Activated CD4-positive, alpha-beta T cell treated with anti-CD3 and anti-CD28 coated beads for 36 hours (primary cell): ENCODE results near the gene CABLES2. TPM values are rescaled to one million over a fixed set of nuclear protein-coding genes. Genes with fewer than 3 reads are reported as not detected.
A peak's percentile ranks its signal among the peaks of the same experiment; 100 is the strongest.

Experiments
- ATAC-seq: fragments of 200-7000 bp; cut with Tn5 transposase; one replicate; pipeline ENCODE4 v1.10.0; 2021; ENCODE audit warnings: mild to moderate bottlenecking, moderate library complexity
- CTCF ChIA-PET: fragments of 350-600 bp; sonication (Branson Sonifier 250); formaldehyde crosslinking; loops from one replicate; lab custom pipeline; 2021; ENCODE audit warnings: antibody characterized with exemption; lab: Charles Lee
- POLR2A ChIA-PET: fragments of 350-600 bp; sonication (Branson Sonifier 250); formaldehyde crosslinking; loops from one replicate; lab custom pipeline; 2021; ENCODE audit warnings: antibody characterized with exemption, inconsistent platforms; lab: Charles Lee
- DNase-seq: peaks from one replicate; pipeline ENCODE4 v3.0.0-alpha.2; 2020
- H3K27ac Mint-ChIP-seq: one replicate; pipeline ENCODE4 v1.8.0; 2021; ENCODE audit warnings: mixed read lengths
- H3K27me3 Mint-ChIP-seq: one replicate; pipeline ENCODE4 v1.8.0; 2021; ENCODE audit warnings: mixed read lengths
- H3K36me3 Mint-ChIP-seq: one replicate; pipeline ENCODE4 v1.8.0; 2021; ENCODE audit warnings: low read depth, mixed read lengths
- H3K4me1 Mint-ChIP-seq: one replicate; pipeline ENCODE4 v1.8.0; 2021; ENCODE audit warnings: mixed read lengths
- H3K4me3 Mint-ChIP-seq: one replicate; pipeline ENCODE4 v1.8.0; 2021; ENCODE audit warnings: mild to moderate bottlenecking, moderate library complexity, mixed read lengths
- H3K9me3 Mint-ChIP-seq: one replicate; pipeline ENCODE4 v1.8.0; 2021; ENCODE audit warnings: low read depth, mixed read lengths
- intact Hi-C, 2 experiments: fragments of 100-400 bp; cut with DNase I in 1 of 2; cut with micrococcal nuclease in 1 of 2; formaldehyde crosslinking; loops; one replicate each; pipeline versions ENCODE4 v1.14.2 to v1.15.1; 2022 to 2024; cut with DNase I, micrococcal nuclease
- total RNA-seq, 2 experiments: library from RNA; stranded (reverse); gene quantifications; one replicate each; pipeline ENCODE4 v1.2.3, GENCODE V29; 2021

CABLES2 gene
- total RNA-seq, 2 experiments from 2014 or later, result 6.4 to 7.6 TPM

DNA sequence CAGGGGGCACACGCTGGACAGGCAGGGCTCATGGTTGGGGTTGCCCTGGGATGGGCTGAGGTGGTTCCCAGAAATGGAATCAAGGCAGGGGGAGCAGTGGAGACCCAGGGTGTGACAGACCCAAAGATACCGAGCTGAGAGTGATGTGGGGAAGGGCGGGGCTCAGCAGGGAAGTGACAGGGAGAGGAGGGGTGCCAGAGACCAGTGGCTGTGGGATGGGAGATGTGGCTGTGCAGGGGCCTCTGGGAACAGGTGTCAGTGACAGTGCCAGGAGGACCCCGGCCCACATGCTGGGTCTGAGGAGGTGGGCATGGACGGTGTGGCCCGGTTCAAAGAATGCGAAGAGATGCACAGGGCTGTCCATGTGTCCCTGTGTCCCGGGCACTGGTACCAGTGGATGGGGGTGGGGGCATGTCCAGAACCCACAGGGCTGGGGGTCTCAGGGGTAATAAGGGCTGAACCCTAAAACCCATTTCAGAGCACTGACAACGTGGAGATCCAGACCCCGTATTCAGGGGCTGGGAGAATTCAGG lies 1.0 kb downstream of the CABLES2 start:
- H3K4me3 Mint-ChIP-seq, result peak overlapping the region; percentile 67
- peaks cover 2% of the 10 kb centered on the region for H3K27me3 Mint-ChIP-seq
- peaks cover 23% of the 10 kb centered on the region for H3K4me1 Mint-ChIP-seq
- ChIA-PET CTCF (interaction anchor here (0.7 kb wide), 1 partner anchor 104 kb away, joined by 3 read pairs; no protein-coding TSS in a partner anchor), POLR2A (no interaction called here)
- ATAC-seq, result no peak
- intact Hi-C loops, result loop anchor here (2.0 to 5.0 kb wide), 4 partner anchors 17 to 339 kb away; partner anchors contain the start of genes PSMA7 (in 1 of the 2), SS18L1 (in 1 of the 2) and TAF4 (in 1 of the 2)
- H3K27ac Mint-ChIP-seq, result no peak overlapping the region
- no peaks in the 10 kb centered on the region for H3K9me3 Mint-ChIP-seq
- no peaks in the 10 kb centered on the region for H3K36me3 Mint-ChIP-seq
- no peak for DNase-seq

DNA sequence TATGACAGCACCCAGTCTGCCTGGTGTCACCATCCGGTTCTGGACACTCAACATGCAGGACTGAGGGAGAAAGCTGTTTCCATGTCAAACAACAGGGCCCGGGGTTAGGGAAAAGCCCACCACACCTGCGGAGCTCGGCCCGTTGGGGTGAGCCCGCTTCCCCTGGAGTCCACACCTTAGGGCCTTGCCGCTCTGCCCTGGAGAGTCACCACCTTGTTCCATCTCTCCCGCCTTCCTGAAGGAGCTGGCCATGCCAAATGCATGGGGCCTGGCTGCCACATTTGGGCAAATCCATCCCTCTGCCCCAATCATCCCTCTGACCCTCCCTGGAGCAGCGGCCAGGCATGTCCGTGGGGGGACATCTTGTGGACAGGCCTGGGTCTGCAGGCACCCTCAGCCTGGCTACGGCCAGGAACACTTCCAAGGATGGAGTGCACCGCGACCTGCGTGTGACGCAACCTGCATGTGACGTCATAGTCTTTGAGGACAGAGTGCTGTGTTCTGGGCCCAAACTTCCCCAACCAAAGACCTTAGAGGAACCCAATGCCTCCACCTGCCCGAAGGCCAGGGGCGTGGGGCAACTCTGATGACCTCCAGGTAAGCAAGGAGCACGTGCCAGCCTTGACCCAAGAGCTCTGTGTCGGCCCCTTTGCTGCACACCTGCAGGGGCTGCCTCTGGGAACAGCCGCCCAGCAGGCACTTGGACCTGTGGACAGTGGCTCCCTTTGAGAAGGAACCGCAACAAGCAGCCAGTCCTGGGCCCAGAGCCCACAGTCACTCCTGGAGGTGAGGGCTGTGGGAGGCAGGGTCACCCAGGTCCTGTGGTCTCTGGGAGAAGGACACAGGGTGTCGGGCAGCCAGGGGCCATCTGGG lies 1.7 kb downstream of the CABLES2 start:
- Mint-ChIP-seq H3K4me3 (peak overlapping the region; percentile 67), H3K4me1 (peaks cover 23% of the 10 kb centered on the region), H3K36me3 (no peaks in the 10 kb centered on the region), H3K27ac (peak overlapping the region; percentile 3), H3K27me3 (peaks cover 2% of the 10 kb centered on the region), H3K9me3 (no peaks in the 10 kb centered on the region)
- intact Hi-C loops, result loop anchor here (5.0 kb wide), 2 partner anchors 212 to 338 kb away; partner anchors contain the start of gene TAF4 (in 1 of the 2)
- POLR2A ChIA-PET, result no interaction called here
- CTCF ChIA-PET, result interaction anchor here (0.6 to 0.7 kb wide), 2 partner anchors 103 to 109 kb away, joined by 3 read pairs; no protein-coding TSS in a partner anchor
- no peak for DNase-seq
- no peak for ATAC-seq

DNA sequence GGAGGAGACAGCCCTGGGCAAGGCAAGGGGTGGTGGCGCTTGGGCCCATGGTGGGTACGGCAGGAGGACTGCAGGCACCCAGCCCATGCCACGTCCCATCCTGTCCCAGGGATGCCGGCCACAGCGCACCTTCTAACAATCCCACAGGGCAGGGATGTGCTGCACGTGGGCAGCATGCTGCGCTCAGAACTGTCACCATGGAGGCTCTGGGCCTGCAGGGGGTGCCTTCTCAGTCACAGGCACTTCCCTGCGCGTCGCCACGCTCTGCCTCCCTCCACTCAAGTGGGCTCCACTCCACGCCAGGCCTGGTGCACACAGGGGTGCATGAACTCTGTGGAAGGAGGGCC lies 2.4 kb downstream of the CABLES2 start:
- H3K36me3 Mint-ChIP-seq, result no peaks in the 10 kb centered on the region
- CTCF ChIA-PET, result no interaction called here
- no peak for DNase-seq
- peaks cover 17% of the 10 kb centered on the region for H3K4me1 Mint-ChIP-seq
- no peak overlapping the region for H3K4me3 Mint-ChIP-seq
- POLR2A ChIA-PET, result no interaction called here
- H3K27me3 Mint-ChIP-seq, result peaks cover 2% of the 10 kb centered on the region
- H3K9me3 Mint-ChIP-seq, result no peaks in the 10 kb centered on the region
- intact Hi-C loops, result loop anchor here (5.0 kb wide), 2 partner anchors 213 to 337 kb away; partner anchors contain the start of gene TAF4 (in 1 of the 2)
- no peak overlapping the region for H3K27ac Mint-ChIP-seq
- ATAC-seq, result no peak

DNA sequence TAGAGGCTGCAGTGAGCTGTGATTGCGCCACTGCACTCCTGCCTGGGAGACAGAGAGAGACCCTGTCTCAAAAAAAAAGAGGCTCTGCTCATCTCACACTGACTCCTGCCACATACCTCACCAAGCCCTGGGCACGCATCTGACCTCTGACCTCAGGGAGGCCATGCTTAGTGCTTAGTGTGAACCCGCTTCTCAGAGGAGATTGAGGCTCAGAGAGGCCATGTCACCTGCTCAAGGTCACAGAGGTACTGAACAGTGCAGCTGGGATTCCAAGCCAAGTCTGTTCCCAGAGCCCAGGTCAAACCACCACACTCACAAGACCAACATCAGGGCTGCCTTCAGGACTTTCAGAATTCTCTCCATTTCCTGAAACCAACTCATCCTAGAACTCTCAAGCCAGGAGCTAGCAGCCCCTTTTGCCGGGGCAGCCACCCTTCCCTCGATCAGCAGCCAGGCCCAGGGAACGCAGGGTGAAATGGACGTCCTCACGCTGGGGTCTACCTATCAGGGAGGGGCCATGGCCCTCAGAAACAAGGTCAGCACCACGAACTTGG lies 2.9 kb downstream of the CABLES2 start:
- POLR2A ChIA-PET, result no interaction called here
- H3K27me3 Mint-ChIP-seq, result no peaks in the 10 kb centered on the region
- no peak overlapping the region for H3K27ac Mint-ChIP-seq
- H3K4me3 Mint-ChIP-seq, result no peak overlapping the region
- H3K36me3 Mint-ChIP-seq, result no peaks in the 10 kb centered on the region
- DNase-seq (no peak), ATAC-seq (no peak)
- no peaks in the 10 kb centered on the region for H3K9me3 Mint-ChIP-seq
- H3K4me1 Mint-ChIP-seq, result peaks cover 17% of the 10 kb centered on the region
- intact Hi-C loops, result no loop called here
- CTCF ChIA-PET, result interaction anchor here (0.7 kb wide), 1 partner anchor 22 kb away, joined by 4 read pairs; no protein-coding TSS in a partner anchor

DNA sequence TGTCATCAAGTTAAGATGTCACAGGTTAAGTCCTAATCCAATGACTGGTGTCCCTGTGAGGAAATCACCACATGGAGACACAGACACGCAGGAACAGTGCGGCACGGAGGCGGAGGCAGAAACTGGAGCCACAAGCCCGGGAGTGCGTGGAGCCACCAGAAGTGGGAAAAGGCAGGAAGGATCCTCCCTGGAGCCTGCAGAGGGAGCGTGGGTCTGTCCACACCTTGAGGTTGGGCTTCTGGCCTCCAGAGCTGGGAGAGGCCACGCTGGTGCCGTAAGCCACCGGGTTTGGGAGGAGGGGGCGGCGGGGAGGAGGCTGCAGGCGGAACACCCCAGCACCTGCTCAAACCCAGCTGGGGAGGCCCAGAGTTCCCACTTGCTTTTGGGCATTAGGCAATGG lies 3.8 kb downstream of the CABLES2 start:
- no peak for DNase-seq
- H3K27ac Mint-ChIP-seq, result no peak overlapping the region
- H3K9me3 Mint-ChIP-seq, result no peaks in the 10 kb centered on the region
- ATAC-seq, result no peak
- peaks cover 17% of the 10 kb centered on the region for H3K4me1 Mint-ChIP-seq
- intact Hi-C loops, result no loop called here
- POLR2A ChIA-PET, result no interaction called here
- no peaks in the 10 kb centered on the region for H3K27me3 Mint-ChIP-seq
- H3K36me3 Mint-ChIP-seq, result no peaks in the 10 kb centered on the region
- H3K4me3 Mint-ChIP-seq, result no peak overlapping the region
- CTCF ChIA-PET, result no interaction called here

DNA sequence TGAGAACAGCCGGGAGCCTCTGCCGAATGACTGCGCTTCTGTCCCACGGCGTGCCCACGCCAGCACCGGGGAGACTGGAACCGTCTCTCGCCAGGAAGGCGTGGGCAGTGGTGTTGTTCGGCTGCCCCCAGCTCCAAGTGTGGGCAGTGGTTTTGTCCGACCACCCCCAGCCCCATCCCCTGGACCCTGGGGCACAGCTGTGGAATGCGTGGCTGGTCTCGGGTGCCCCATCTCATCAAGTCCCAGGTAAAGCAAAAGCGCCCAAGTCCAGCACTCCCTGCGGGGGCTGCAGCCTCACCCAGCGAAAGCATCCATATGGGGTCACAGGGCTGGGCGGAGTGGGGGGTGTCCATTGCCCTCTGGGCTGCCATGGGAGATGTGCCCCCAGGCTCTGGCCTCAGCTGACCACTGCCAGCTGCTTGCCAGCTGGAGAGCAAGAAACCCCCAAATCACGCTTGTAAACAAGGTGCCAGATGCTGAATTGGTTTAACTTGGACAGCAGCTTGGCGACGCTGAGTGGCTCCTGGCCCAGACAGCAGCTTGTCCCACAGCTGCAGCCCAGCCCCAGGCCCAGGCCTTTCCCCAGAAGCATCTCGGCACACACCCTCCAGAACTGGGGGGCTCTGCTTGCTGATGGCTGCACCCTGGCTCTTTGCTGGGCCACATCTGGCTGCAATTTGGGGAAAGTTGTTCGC lies 4.5 kb downstream of the CABLES2 start:
- DNase-seq (no peak), ATAC-seq (no peak)
- Mint-ChIP-seq H3K4me3 (no peak overlapping the region), H3K36me3 (peaks cover 2% of the 10 kb centered on the region), H3K9me3 (peaks cover 2% of the 10 kb centered on the region), H3K27ac (no peak overlapping the region), H3K27me3 (no peaks in the 10 kb centered on the region), H3K4me1 (peaks cover 13% of the 10 kb centered on the region)
- intact Hi-C loops, result no loop called here
- CTCF ChIA-PET, result no interaction called here
- POLR2A ChIA-PET, result no interaction called here

DNA sequence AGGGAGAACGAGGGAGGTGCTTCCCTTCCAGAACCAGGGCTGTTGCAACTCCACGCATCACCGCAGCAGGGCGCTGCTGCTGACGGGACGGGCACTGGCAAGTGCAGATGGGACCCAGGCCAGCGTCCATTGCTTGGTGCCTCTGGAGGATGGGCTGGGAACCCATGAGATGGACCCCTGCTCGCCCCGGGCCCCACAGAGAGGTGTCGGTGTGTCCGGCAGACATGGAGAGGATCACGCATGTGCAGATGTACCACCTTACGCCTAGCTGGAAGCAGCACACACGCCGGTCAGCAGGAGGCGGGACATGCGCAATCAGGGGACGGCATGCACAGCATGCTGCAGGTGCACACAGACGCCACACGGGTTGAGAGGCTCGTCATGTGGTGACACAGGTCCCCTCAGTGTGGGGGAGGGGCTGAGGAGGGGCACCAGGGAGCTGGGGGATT lies 5.7 kb downstream of the CABLES2 start:
- Mint-ChIP-seq H3K9me3 (peaks cover 2% of the 10 kb centered on the region), H3K27ac (no peak overlapping the region)

DNA sequence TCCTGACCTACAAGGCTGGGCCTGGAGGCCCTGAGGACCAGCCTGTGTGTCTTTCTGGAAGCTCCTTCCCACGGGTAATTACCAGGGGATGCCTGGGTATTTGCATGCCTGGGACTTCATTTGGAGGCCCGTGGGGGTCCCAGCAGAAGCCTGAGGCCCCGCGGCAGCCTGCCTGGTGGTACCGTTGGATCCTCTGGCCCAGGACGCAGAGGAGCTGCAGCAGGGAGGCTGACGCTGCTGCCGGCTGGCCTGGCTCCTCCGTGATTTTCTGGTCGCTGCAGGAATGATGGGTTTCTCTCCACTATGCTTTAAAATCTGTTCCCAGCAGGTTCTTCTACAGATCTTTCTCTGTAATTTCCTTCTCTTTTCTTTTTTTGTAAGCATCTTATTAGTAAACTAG lies 6.5 kb downstream of the CABLES2 start:
- Mint-ChIP-seq H3K27me3 (no peaks in the 10 kb centered on the region), H3K4me1 (peaks cover 5% of the 10 kb centered on the region), H3K27ac (no peak overlapping the region), H3K4me3 (no peak overlapping the region), H3K9me3 (peaks cover 2% of the 10 kb centered on the region), H3K36me3 (peaks cover 4% of the 10 kb centered on the region)
- DNase-seq, result no peak
- ChIA-PET CTCF (no interaction called here), POLR2A (no interaction called here)
- intact Hi-C loops, result no loop called here
- ATAC-seq, result no peak

More for the DNA sequence above, 5.7 kb downstream of the CABLES2 start:
- CTCF ChIA-PET, result no interaction called here
- DNase-seq (no peak), ATAC-seq (no peak)
- POLR2A ChIA-PET, result interaction anchor here (0.6 kb wide), 1 partner anchor 15 kb away, joined by 3 read pairs; the partner anchor contains the start of gene RPS21
- intact Hi-C loops, result no loop called here
- Mint-ChIP-seq H3K36me3 (peaks cover 2% of the 10 kb centered on the region), H3K27me3 (no peaks in the 10 kb centered on the region), H3K4me3 (no peak overlapping the region), H3K4me1 (peaks cover 13% of the 10 kb centered on the region)

DNA sequence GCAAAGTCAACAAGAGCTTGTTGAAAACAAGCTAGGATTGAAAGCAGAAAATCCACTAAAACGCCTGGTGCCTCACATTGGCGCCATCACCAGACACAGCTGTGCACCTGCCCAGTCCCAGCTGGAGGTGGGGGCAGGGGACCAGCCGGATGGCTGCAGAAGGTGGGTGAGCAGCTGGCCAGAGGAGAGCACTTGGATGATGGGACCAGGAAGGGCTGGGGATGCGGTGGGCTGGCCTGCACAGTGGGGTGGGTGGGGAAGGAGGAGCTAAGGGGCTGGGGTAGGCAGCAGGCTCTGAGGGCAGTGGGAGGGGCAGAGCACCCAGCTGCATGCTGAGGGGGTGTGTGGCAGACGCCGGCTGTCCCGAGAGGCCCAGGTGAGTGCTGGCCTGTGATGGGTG lies 7.1 kb downstream of the CABLES2 start:
- H3K9me3 Mint-ChIP-seq, result peaks cover 2% of the 10 kb centered on the region
- ChIA-PET POLR2A (no interaction called here), CTCF (interaction anchor here (1.1 kb wide), 2 partner anchors 10 to 32 kb away, joined by 3 read pairs; no protein-coding TSS in a partner anchor)
- DNase-seq (no peak), ATAC-seq (no peak)
- no peak overlapping the region for H3K4me3 Mint-ChIP-seq
- peaks cover 4% of the 10 kb centered on the region for H3K36me3 Mint-ChIP-seq
- intact Hi-C loops, result no loop called here
- H3K27ac Mint-ChIP-seq, result no peak overlapping the region
- H3K27me3 Mint-ChIP-seq, result no peaks in the 10 kb centered on the region
- peaks cover under 1% of the 10 kb centered on the region for H3K4me1 Mint-ChIP-seq

DNA sequence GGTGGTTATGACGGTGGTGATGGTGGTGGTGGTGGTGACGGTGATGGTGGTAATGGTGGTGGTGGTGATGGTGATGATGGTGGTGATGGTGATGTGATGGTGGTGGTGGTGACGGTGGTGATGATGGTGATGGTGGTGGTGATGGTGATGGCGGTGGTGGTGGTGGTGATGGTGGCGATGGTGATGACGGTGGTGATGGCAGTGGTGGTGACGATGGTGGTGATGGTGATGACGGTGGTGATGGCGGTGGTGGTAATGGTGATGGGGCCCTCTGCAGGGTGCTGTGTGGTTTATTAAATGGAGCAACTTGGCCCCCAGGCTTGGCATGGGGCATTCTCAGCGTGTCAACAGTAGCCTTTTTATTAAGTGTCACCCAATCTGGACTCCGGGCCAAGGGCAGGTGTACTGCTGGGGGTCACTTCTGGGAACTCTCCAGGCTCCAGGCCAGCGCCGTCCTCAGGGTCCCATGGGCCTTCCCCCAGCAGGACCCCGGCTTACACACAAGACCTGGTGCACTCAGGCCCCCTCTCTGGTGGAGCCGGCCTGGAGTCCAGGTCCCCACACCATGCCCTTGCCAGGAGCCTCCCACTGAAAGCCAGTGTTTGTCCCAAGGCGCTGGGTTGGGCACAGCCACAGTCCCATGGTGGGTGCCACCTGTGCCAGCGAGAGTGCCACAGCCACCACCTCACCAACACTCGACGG lies 8.8 kb downstream of the CABLES2 start:
- Mint-ChIP-seq H3K4me3 (no peak overlapping the region), H3K27ac (no peak overlapping the region), H3K9me3 (peaks cover 2% of the 10 kb centered on the region), H3K36me3 (peaks cover 4% of the 10 kb centered on the region), H3K27me3 (no peaks in the 10 kb centered on the region), H3K4me1 (no peaks in the 10 kb centered on the region)
- no peak for ATAC-seq
- DNase-seq, result no peak
- intact Hi-C loops, result no loop called here
- POLR2A ChIA-PET, result no interaction called here
- CTCF ChIA-PET, result no interaction called here
